H1 (cell line): ENCODE measurements around the gene PLEKHG4.

Experiments
- CHD2 ChIP-seq: IDR thresholded peaks from 2 replicates; pipeline ENCODE4 v1.6.1; 2012; ENCODE audit warnings: low read length, improper control_type of control experiment
- CTCF ChIP-seq, 3 experiments: IDR thresholded peaks; 1 replicate in 2 of 3; 2 replicates in 1 of 3; pipeline versions ENCODE4 v1.5.1 to v1.6.1; 2011; ENCODE audit warnings: low read length in 3 of 3, mild to moderate bottlenecking in 3 of 3, inconsistent platforms in 2 of 3, low read depth in 1 of 3, moderate library complexity in 1 of 3; ENCODE audit not compliant: insufficient read depth in 1 of 3; ENCODE audit errors: control extremely low read depth in 1 of 3

GRCh38 chr16:67302970-67303369, 23.6 kb downstream of the PLEKHG4 start:
- TF ChIP-seq CTCF (IDR thresholded peaks at IDR 0.05; ENCODE audit: control extremely low read depth in 1 of 3, insufficient read depth in 1 of 3, low read depth in 1 of 3, low read length in 3 of 3) (no peak), CHD2 (no peak)
